ENCODE data around the gene MUC5AC.
"Not testable (repeated sequence)": the region's sequence is repeated elsewhere in the genome, so short reads cannot be mapped to it uniquely, and the experiment has no call there.

MUC5AC gene

GRCh38 chr11:1112351-1113191 lies 45.2 kb upstream of the MUC5AC start:
- TF ChIP-seq, protein P1, sequence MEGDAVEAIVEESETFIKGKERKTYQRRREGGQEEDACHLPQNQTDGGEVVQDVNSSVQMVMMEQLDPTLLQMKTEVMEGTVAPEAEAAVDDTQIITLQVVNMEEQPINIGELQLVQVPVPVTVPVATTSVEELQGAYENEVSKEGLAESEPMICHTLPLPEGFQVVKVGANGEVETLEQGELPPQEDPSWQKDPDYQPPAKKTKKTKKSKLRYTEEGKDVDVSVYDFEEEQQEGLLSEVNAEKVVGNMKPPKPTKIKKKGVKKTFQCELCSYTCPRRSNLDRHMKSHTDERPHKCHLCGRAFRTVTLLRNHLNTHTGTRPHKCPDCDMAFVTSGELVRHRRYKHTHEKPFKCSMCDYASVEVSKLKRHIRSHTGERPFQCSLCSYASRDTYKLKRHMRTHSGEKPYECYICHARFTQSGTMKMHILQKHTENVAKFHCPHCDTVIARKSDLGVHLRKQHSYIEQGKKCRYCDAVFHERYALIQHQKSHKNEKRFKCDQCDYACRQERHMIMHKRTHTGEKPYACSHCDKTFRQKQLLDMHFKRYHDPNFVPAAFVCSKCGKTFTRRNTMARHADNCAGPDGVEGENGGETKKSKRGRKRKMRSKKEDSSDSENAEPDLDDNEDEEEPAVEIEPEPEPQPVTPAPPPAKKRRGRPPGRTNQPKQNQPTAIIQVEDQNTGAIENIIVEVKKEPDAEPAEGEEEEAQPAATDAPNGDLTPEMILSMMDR (IDR thresholded peaks at IDR 0.05; ENCODE audit: low read depth, low read length, missing control alignments) = no peak
- no peak for DNase-seq
- Histone ChIP-seq H3K27ac (no peak overlapping the region), H3K36me3 (replicated peaks) (no peaks in the 10 kb centered on the region), H3K27me3 (replicated peaks) (no peaks in the 10 kb centered on the region), H3K4me3 (ENCODE audit: low read depth, low read length) (no peak overlapping the region)
- in situ Hi-C loops (cut with HindIII; ENCODE audit: low pct_ligation_motif_present, low sequenced_read_pairs) = no loop called here

DNA sequence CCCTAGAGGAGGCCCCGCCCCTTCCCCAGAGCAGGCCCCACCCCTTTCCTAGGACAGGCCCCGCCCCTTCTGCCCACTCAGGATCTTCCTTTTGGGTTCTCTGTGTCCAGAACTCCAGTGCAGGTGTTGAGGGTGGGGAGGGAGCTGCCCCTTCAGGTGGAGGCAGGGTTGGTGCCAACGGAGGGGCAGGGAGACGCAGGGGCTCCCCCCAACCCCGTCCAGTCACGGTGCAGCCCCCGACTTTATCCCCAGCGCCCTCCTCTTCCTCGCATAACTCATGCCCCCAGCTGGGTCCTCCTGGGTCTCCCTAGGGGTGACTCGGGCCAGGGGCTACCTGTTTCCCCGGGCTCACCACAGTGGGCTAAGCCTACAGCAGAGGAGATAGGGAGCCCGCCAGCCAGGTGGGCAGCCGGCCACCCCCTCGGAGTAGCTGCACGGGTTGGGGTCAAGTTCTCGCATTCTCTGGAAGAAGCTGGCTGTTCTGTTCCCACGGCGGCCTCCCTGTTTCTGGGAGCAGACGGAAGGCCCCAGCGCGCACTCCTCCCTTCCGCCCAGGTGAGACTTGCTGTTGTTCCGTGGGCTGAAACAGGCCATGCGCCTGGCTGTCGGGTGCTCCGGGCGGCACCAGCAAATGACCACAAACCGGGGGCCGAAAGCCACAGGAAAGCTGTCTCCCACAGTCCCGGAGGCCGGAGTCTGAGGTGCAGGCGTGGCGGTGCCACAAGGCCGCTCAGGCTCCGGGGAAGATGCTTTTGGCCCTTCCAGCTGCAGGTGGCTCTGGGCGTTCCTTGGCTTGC lies 44.1 kb upstream of the MUC5AC start:
- in situ Hi-C loops (cut with HindIII; ENCODE audit: low pct_ligation_motif_present, low sequenced_read_pairs) = no loop called here
- Histone ChIP-seq H3K36me3 (replicated peaks) (no peaks in the 10 kb centered on the region), H3K4me3 (ENCODE audit: low read depth, low read length) (no peak overlapping the region), H3K27me3 (replicated peaks) (no peaks in the 10 kb centered on the region), H3K27ac (no peak overlapping the region)
- no peak for DNase-seq
- TF ChIP-seq, protein P1 (IDR thresholded peaks at IDR 0.05; ENCODE audit: low read depth, low read length, missing control alignments) = no peak

- DNase-seq; H3K27me3 ChIP-seq (replicated peaks); H3K27ac ChIP-seq; in situ Hi-C loops (cut with HindIII; ENCODE audit: low pct_ligation_motif_present, low sequenced_read_pairs); H3K4me3 ChIP-seq (ENCODE audit: low read depth, low read length); H3K36me3 ChIP-seq (replicated peaks): not testable (repeated sequence)
These were observed 42.5 kb upstream of the MUC5AC start for GRCh38 chr11:1115292-1115691.

DNA sequence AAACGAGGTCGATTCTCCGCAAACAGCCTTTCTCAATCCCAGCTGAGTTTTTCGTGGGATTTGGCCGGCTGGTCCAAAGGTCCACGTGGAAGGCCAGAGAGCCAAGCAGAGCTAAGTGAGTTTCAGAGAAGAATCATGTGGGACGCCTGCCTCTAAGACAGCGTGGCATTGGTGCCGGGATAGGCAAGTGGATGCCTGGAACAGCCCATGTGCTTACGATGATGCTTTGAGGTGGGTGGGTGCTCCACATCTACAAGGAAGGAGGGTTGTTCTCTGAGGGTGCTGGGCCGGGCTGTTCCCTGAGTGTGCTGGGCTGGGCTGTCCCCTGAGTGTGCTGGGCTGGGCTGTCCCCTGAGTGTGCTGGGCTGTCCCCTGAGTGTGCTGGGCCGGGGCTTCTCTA lies 41.6 kb upstream of the MUC5AC start:
- H3K36me3 ChIP-seq (replicated peaks) = no peaks in the 10 kb centered on the region
- no peak overlapping the region for H3K27ac ChIP-seq
- no peak overlapping the region for H3K4me3 ChIP-seq (ENCODE audit: low read depth, low read length)
- TF ChIP-seq, protein P1 (IDR thresholded peaks at IDR 0.05; ENCODE audit: low read depth, low read length, missing control alignments) = no peak
- in situ Hi-C loops (cut with HindIII; ENCODE audit: low pct_ligation_motif_present, low sequenced_read_pairs) = no loop called here
- no peaks in the 10 kb centered on the region for H3K27me3 ChIP-seq (replicated peaks)
- DNase-seq = no peak

GRCh38 chr11:1116666-1117390 lies 40.9 kb upstream of the MUC5AC start:
- TF ChIP-seq, protein P1 (IDR thresholded peaks at IDR 0.05; ENCODE audit: low read depth, low read length, missing control alignments) = no peak
- Histone ChIP-seq H3K27ac (no peak overlapping the region), H3K36me3 (replicated peaks) (no peaks in the 10 kb centered on the region), H3K4me3 (ENCODE audit: low read depth, low read length) (no peak overlapping the region), H3K27me3 (replicated peaks) (no peaks in the 10 kb centered on the region)
- in situ Hi-C loops (cut with HindIII; ENCODE audit: low pct_ligation_motif_present, low sequenced_read_pairs) = no loop called here
- DNase-seq = no peak

DNA sequence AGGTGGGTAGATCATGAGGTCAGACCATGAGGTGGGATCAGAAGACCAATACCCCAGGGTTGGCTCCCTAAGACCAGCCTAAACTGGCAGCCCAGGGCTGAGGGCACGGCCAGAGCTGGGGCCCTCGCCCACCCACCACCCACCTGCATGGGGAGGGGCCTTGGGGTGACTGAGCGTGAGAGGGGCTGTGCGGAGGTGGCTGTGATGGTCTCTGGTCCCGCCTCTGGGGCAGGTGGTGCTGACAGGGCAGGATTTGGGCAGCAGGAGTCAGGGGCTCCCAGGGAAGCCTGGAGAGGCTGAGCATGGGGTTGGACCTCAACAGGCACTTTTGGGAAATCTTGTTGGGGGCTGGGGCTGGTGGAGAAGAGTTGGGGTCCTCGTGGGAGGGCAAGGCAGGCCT lies 39.8 kb upstream of the MUC5AC start:
- no peak overlapping the region for H3K27ac ChIP-seq
- no peaks in the 10 kb centered on the region for H3K36me3 ChIP-seq (replicated peaks)

More for the DNA sequence above, 39.8 kb upstream of the MUC5AC start:
- in situ Hi-C loops (cut with HindIII; ENCODE audit: low pct_ligation_motif_present, low sequenced_read_pairs) = no loop called here
- no peak for DNase-seq
- no peaks in the 10 kb centered on the region for H3K27me3 ChIP-seq (replicated peaks)
- TF ChIP-seq, protein P1 (IDR thresholded peaks at IDR 0.05; ENCODE audit: low read depth, low read length, missing control alignments) = no peak
- H3K4me3 ChIP-seq (ENCODE audit: low read depth, low read length) = no peak overlapping the region

Measured in brain microvascular endothelial cell (primary cell).